HepG2 (cell line): Measurements from ENCODE around the gene PROX1. TPM values are rescaled to one million over a fixed set of nuclear protein-coding genes. Genes with fewer than 3 reads are reported as not detected.

Experiments used
- AKNA ChIP-seq: sonication (generic); formaldehyde crosslinking; IDR thresholded peaks from 2 replicates; pipeline ENCODE4 v1.4.0; 2020; ENCODE audit warnings: missing genetic modification reagents, borderline replicate concordance
- CBX1 ChIP-seq: IDR thresholded peaks from one replicate; pipeline ENCODE4 v1.6.1; 2016; ENCODE audit warnings: antibody characterized with exemption, low read depth
- FOXA3 ChIP-seq: IDR thresholded peaks from 2 replicates; pipeline ENCODE4 v1.6.1; 2016; ENCODE audit warnings: missing genetic modification reagents, missing compliant biosample characterization
- HHEX ChIP-seq: IDR thresholded peaks from 2 replicates; pipeline ENCODE4 v1.6.1; 2016; ENCODE audit warnings: control low read depth
- NFKBIZ ChIP-seq: IDR thresholded peaks from 2 replicates; pipeline ENCODE4 v1.6.1; 2018; ENCODE audit warnings: missing genetic modification reagents, missing compliant biosample characterization
- PHF20 ChIP-seq: sonication (generic); formaldehyde crosslinking; IDR thresholded peaks from 2 replicates; pipeline ENCODE4 v1.5.0; 2020; ENCODE audit warnings: mild to moderate bottlenecking, missing genetic modification reagents
- PHF21A ChIP-seq: sonication (generic); formaldehyde crosslinking; IDR thresholded peaks from 2 replicates; pipeline ENCODE4 v1.5.0; 2020; ENCODE audit warnings: mild to moderate bottlenecking, missing genetic modification reagents
- RARA ChIP-seq: IDR thresholded peaks from 2 replicates; pipeline ENCODE4 v1.6.1; 2016; ENCODE audit warnings: missing genetic modification reagents, missing compliant biosample characterization
- SKIL ChIP-seq: sonication (generic); formaldehyde crosslinking; IDR thresholded peaks from 2 replicates; pipeline ENCODE4 v1.8.0; 2022; ENCODE audit warnings: missing genetic modification reagents, mild to moderate bottlenecking, moderate library complexity, borderline replicate concordance
- TFDP1 ChIP-seq: IDR thresholded peaks from 2 replicates; pipeline ENCODE4 v1.6.1; 2016; ENCODE audit warnings: missing compliant biosample characterization, missing genetic modification reagents, borderline replicate concordance
- ZBTB37 ChIP-seq: sonication (generic); formaldehyde crosslinking; IDR thresholded peaks from 2 replicates; pipeline ENCODE4 v1.4.0; 2020; ENCODE audit warnings: mild to moderate bottlenecking, missing genetic modification reagents
- ZFP36 ChIP-seq: fragments of 150-350 bp; IDR thresholded peaks from 2 replicates; pipeline ENCODE4 v1.6.1; 2018; ENCODE audit warnings: borderline replicate concordance, low read length, low read depth; ENCODE audit not compliant: partially characterized antibody
- ZNF317 ChIP-seq: sonication (generic); formaldehyde crosslinking; IDR thresholded peaks from 2 replicates; pipeline ENCODE4 v1.5.0; 2020; ENCODE audit warnings: mild to moderate bottlenecking, missing genetic modification reagents
- ZNF343 ChIP-seq: sonication (generic); formaldehyde crosslinking; IDR thresholded peaks from 2 replicates; pipeline ENCODE4 v1.4.0; 2020; ENCODE audit warnings: mild to moderate bottlenecking, missing genetic modification reagents
- ZNF362 ChIP-seq: sonication (generic); formaldehyde crosslinking; IDR thresholded peaks from 2 replicates; pipeline ENCODE4 v1.4.0; 2020; ENCODE audit warnings: missing genetic modification reagents, mild to moderate bottlenecking, borderline replicate concordance
- polyA plus RNA-seq, 8 experiments: library from polyadenylated mRNA; depleted of rRNA in 3 of 8; stranded (reverse) in 7 of 8; unstranded in 1 of 8; fragments of >200 nt; fragmentation: Illumina TruSeq in 4 of 8; extraction: Trizol in 4 of 8; gene quantifications; 2 replicates each; pipeline versions ENCODE4 v1.2.1 to v1.2.3, GENCODE V29; 2011 to 2016; ENCODE audit warnings: low read depth in 4 of 8, missing spikeins in 1 of 8, mixed read lengths in 1 of 8; ENCODE audit not compliant: insufficient read depth in 1 of 8
- total RNA-seq, 5 experiments: library from RNA; depleted of rRNA; stranded (reverse); fragments of >200 nt; fragmentation: Illumina TruSeq; extraction: Trizol; gene quantifications; 2 replicates each; pipeline ENCODE4 v1.2.3, GENCODE V29; 2016; ENCODE audit warnings: low read depth in 1 of 5

PROX1 gene
- total and polyA plus RNA-seq, 2 of the 13 experiments (the other 11 are each of a cell fraction or from before 2014, with no cell fraction given): 12.3 to 30.2 TPM

GRCh38 chr1:214044438-214045214 lies 56.9 kb downstream of the PROX1 start (continued):
- TF ChIP-seq AKNA (CRISPR knock-in tag) (no peak), FOXA3 (CRISPR knock-in tag) (peak; percentile 63; the same call in 1 of the 2 replicates), ZFP36 (peak; percentile 79), RARA (CRISPR knock-in tag) (peak; percentile 88), PHF20 (CRISPR knock-in tag) (no peak), ZNF317 (CRISPR knock-in tag) (peak; percentile 62; the same call in 1 of the 2 replicates), PHF21A (CRISPR knock-in tag) (peak; percentile 73; the same call in 1 of the 2 replicates), TFDP1 (CRISPR knock-in tag) (no peak), ZBTB37 (no peak), CBX1 (no peak), SKIL (CRISPR knock-in tag) (peak; percentile 35; the same call in 1 of the 2 replicates), HHEX (0 out of 2 replicates have a peak, but pooled peaks have one; percentile 17), ZNF343 (CRISPR knock-in tag) (no peak), NFKBIZ (CRISPR knock-in tag) (peak; percentile 94), ZNF362 (CRISPR knock-in tag) (peak; percentile 56; the same call in 1 of the 2 replicates)
